ENCODE measurements around the gene CPXM2.

The CPXM2 gene

GRCh38 chr10:123904834-123905409, 13.3 kb upstream of the CPXM2 start:
- DNase-seq (ENCODE audit: low spot score), result no peak

- no peak for DNase-seq (ENCODE audit: low spot score)
Observed at GRCh38 chr10:123903621-123904020, 12.0 kb upstream of the CPXM2 start.

DNA sequence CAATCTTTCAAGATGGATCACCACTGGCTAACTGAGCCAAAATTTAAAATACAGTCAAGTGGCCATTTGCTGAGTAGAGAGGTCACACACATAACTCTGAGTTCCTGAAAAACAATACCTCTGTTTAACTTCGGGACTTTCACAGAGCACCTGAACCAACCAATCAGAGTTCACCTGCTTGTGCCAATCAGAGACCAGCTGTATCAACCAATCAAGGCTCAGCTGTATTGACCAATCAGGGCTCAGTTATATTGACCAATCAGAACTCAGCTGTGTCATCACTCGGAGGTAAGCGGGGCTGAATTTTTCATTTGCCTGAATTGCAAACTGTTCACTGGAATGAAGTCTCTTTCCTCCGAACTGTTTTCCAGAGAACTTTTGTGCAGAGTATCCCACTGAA, 10.0 kb upstream of the CPXM2 start:
- no peak for DNase-seq (ENCODE audit: low spot score)

DNA sequence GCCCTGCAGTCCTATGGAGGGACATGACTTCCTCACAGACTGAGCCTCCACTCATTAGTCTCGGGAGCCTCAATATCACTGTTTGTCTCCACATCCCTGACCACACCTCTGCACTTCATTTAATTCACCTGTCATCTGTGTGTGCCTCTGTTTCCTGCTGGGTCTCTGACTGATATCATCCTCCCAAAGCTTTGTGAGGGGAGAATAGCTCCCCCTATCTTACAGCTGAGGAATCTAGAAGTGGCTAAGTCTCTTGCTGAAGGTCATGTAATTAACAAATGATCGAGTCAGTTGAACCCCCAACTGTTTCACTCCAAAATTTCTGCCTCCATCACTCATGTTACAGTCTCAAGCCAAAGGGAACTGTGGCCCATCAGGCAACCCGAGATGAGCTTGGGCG, 5.5 kb upstream of the CPXM2 start:
- DNase-seq (ENCODE audit: low spot score), result no peak

GRCh38 chr10:123896246-123896927, 4.8 kb upstream of the CPXM2 start:
- DNase-seq (ENCODE audit: low spot score), result no peak

DNA sequence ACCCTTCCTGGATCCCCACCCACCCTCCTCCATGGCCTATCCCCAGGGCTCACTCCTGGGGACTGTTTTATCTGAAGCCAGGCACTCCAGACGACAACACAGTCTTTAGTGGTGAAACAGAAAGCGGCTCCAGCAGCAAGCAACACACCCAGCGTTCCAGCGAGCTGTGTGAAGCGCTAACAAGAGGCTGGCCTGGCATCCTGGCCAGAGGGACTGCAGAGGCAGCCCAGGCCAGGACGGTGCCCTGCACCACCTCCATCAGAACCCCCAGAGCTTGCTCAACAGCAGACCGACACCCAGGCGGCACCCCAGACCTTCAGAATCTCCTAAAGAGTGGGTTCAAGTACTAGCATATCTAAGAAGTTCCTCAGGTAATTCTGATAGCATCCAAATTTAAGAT, 2.0 kb upstream of the CPXM2 start:
- no peak for DNase-seq (ENCODE audit: low spot score)

- no peak for DNase-seq (ENCODE audit: low spot score)
Observed at GRCh38 chr10:123890756-123891143, 857 bp downstream of the CPXM2 start.

- DNase-seq (ENCODE audit: low spot score), result no peak
Observed at GRCh38 chr10:123890226-123890625, 1.4 kb downstream of the CPXM2 start.

DNA sequence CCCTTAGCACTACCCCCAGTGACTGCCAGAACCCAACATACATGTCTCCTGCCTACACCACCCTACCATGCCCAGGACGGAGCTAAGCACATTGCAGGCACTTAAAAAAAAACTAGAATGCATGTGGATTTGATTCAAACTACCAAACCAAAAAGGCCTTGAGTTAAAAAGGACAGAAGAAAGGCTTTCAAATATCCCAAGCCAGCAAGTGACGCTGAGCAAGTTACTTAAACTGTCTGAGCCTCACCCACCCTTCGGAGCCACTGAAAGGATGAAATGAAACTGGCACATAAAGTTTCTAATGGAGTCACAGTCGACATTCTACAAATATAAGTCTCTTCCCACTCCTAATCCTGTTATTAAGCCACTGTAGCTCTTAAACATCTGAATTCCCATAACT, 1.8 kb downstream of the CPXM2 start:
- no peak for DNase-seq (ENCODE audit: low spot score)

- DNase-seq (ENCODE audit: low spot score), result no peak
Observed at GRCh38 chr10:123888751-123889150, 2.9 kb downstream of the CPXM2 start.

GRCh38 chr10:123888256-123888655, 3.4 kb downstream of the CPXM2 start:
- DNase-seq (ENCODE audit: low spot score), result no peak

- DNase-seq (ENCODE audit: low spot score), result no peak
Observed at GRCh38 chr10:123886292-123886691, 5.3 kb downstream of the CPXM2 start.

GRCh38 chr10:123885406-123886170, 6.0 kb downstream of the CPXM2 start:
- DNase-seq (ENCODE audit: low spot score), result no peak

DNA sequence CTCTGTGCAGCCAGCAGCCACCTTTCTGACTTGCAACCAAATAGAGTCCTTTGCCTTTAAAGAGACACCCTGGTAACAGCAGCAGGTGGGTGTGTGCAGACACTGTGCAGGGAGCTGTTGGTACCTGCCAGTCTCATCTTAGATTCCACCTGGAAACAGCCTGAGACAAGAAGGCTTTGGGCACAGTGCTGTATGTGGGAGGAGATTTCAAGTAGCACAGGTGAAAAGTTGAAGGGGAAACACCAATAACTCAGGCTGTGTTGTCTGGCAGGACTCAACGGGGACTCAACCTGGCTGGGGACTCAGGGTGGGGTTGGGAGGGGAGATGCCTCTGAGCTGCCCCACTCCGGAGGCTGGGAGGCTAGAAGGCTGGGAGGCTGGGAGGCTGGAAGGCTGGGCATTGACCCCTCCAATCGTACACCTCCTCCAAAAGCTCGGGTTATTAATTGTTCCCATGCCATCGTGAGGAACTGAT, 6.7 kb downstream of the CPXM2 start:
- no peak for DNase-seq (ENCODE audit: low spot score)

- DNase-seq (ENCODE audit: low spot score), result no peak
Observed at GRCh38 chr10:123884351-123884906, 7.2 kb downstream of the CPXM2 start.

GRCh38 chr10:123883673-123884320, 7.8 kb downstream of the CPXM2 start:
- DNase-seq (ENCODE audit: low spot score), result no peak

DNA sequence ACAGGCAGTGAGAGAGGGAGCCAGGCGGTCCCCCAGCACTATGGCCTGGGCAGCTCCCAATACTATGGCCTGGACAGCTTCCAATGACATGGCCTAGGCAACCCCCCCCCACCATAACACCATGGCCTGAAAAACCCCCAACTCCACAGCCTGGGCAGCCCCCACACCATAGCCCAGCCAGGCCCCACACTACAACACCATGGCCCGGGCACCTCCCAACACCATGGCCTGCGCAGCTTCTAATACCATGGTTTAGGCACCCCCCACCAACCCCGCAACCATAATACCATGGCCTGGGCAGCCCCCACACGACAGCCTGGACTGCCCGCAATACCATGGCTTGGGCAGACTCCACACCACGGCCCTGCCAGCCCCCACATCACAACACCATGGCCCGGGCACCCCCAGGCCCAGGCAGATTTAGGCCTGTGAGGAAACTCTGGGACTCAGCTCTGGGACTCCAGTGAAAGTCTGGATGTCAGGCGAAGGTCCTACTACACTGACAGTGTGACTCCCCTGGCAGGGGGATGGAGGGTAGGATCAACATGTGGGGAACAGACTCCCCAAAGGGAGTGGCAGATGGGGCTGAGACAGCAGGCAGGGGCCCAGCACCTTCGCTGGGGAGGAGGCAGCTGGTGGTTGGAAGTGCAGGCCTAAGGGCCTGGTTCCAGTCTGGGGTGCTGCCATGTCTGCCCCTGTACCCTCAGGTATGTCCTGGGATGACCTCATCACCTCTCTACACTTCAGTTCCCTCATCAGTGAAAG, 8.7 kb downstream of the CPXM2 start:
- no peak for DNase-seq (ENCODE audit: low spot score)

DNA sequence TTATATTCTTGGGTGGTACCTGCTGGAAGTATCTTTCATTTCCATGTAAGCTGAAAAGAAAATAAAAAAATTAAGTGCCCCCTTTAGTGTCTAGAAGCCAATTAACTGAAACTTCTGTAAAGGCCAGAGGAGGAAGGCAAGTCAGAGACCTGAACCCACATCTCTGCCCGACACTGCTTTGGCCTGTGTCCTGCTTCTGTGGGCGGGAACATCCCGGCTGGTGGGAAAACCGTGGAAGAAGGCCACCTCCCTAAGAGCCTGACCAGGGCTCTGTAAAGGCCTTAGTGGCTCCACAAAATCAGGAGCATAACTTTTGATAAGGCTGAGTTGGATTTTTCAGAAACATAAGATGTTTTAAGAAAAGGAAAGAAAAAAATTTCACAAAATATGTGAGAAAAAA, 9.4 kb downstream of the CPXM2 start:
- DNase-seq (ENCODE audit: low spot score), result no peak

DNA sequence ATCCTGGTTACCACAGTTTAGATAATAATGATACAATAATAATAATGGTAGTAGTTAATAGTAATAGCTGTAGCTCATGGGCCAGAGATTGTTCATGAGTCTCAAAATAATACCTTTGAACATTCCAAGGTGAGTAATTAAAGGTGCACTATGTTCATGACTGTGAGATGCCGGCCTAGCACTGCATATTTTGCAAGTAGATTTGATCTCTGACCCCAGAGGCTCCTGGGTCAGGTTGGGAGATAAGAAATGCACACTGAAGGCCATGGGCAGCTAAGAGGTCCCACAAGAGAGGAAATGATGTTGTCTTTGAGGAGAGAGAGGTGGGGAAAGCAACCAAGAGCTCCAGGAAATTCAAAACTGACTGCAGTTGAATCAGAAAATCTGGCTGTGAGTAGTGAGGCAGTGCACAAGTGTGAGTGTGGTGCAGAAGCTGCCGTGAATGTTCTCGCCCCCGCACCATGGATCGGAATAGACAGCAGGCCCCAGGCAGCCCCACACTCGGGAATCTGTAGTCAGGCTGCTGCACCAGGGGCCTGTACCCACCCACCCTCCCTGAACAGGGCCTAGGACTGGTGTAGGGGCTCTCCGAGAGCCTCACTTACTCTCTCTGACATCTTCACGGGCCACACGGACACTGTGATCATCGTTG, 11.9 kb downstream of the CPXM2 start:
- no peak for DNase-seq (ENCODE audit: low spot score)

GRCh38 chr10:123878666-123879303, 12.8 kb downstream of the CPXM2 start:
- no peak for DNase-seq (ENCODE audit: low spot score)

DNA sequence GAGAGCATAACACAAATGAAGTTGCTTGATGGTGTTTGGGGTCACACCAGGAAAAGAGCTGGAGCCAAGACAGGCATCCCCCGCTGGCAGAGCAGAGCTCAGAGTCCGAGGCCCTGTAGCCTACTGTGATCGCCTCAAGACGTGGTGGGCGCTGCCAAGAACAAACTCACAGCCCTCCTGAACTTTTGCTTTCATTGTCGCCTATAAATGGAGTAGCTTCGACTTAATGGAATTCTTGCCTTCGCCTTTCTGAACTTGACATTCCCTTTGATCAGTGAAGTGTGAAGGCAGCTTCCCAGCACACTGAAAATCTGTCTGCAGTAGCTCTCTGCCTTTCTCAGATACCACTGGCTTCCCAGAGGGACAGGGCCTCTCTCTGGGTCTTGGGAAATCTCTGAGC, 21.3 kb downstream of the CPXM2 start:
- DNase-seq (ENCODE audit: low spot score), result no peak
